Body of pancreas (tissue), 4 donors: Measurements from ENCODE around the gene DOCK3.

Experiments
- POLR2A ChIP-seq, 3 donors: fragments of 450-650 bp; IDR thresholded peaks; one replicate each; pipeline ENCODE4 v1.6.1; 2016; ENCODE audit warnings: antibody characterized with exemption in 3 of 3, mild to moderate bottlenecking in 2 of 3
- TF ChIP-seq, protein P1 (sequence below), 7 experiments: fragments of 450-650 bp in 4 of 7; fragments of 200-600 bp in 3 of 7; sonication (generic) in 3 of 7; IDR thresholded peaks; one replicate each; pipeline ENCODE4 v1.5.1; 2016 to 2019; ENCODE audit warnings: antibody characterized with exemption in 7 of 7

DNA sequence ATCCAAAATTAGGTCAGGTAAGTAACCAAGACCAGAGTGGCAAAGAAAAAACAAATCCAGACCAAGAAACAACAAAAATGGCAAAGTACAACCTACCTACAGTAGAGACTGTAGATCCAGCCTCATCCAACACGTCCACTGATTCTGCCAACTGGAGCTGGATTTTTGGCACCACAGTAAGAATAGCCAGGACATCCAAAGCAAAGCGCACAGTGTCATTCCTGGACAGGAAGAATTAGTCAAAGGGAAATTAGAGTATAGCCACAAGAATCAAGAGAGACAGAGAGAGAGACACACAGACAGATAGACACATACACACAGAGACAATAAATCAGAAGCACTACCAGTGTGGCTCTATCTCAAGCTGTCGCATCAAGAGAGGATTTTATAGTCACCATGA lies 747.5 kb downstream of the DOCK3 start:
- TF ChIP-seq, protein P1, sequence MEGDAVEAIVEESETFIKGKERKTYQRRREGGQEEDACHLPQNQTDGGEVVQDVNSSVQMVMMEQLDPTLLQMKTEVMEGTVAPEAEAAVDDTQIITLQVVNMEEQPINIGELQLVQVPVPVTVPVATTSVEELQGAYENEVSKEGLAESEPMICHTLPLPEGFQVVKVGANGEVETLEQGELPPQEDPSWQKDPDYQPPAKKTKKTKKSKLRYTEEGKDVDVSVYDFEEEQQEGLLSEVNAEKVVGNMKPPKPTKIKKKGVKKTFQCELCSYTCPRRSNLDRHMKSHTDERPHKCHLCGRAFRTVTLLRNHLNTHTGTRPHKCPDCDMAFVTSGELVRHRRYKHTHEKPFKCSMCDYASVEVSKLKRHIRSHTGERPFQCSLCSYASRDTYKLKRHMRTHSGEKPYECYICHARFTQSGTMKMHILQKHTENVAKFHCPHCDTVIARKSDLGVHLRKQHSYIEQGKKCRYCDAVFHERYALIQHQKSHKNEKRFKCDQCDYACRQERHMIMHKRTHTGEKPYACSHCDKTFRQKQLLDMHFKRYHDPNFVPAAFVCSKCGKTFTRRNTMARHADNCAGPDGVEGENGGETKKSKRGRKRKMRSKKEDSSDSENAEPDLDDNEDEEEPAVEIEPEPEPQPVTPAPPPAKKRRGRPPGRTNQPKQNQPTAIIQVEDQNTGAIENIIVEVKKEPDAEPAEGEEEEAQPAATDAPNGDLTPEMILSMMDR (IDR thresholded peaks at IDR 0.05), result no peak
- no peak for TF ChIP-seq POLR2A (IDR thresholded peaks at IDR 0.05)
